GM18526 (cell line): Measurements from ENCODE around the gene UBE3B.

ENCODE experiments used
- POLR2A ChIP-seq: IDR thresholded peaks from 3 replicates; pipeline ENCODE4 v1.6.1; 2011; ENCODE audit not compliant: insufficient read length; ENCODE audit errors: extremely low read depth

The UBE3B gene

GRCh38 chr12:109542876-109543275 lies 65.4 kb downstream of the UBE3B start:
- TF ChIP-seq POLR2A: no peak

DNA sequence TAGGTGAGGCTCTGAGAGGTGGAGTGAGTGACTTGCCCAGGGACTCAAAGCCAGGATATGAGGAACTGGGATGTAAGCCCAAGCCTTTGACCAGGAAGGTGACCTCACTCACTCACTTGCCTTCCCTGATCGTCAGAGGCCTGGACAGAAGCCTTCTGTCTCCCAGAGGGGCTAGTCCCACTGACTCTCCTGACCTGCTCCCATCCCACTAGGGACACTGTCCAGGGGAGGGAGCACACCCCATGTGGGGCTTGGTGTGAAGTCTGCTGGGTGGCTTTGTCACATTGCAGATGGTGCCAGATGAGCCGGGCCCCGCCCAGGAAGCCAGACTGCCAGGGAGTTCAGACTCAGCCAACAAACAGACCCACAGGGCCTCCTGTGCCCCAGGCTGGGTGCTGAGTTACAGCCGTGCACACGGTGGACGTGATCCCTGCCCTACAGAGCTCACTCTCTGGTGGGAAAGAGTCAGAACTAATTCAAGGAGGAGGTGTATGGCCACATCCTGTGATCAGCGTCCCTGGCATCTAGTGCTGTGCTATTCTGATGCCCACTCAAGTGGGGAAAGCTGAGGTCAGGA lies 67.6 kb downstream of the UBE3B start:
- TF ChIP-seq POLR2A: no peak

GRCh38 chr12:109545826-109546225 lies 68.4 kb downstream of the UBE3B start:
- no peak for TF ChIP-seq POLR2A

GRCh38 chr12:109547286-109547685 lies 69.9 kb downstream of the UBE3B start:
- TF ChIP-seq POLR2A: no peak

DNA sequence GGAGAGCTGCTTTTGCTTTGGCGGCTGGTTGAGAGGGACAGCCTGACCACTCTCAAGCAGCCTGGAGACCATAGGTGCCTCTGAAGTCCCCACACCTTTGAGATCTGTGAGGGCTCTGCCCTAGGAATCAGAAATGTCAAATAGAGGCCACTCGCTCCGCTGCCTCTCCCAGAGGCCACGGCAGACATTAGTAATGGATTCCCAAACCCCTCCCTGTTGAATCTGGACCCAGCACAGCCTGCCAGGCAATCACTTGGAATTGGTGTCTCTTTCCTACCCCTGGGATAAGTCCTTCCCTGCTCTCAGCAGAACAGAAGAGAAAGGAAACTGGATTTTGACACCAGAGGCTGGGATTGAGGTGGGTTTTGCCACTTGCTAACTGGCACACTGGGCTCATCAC lies 70.8 kb downstream of the UBE3B start:
- no peak for TF ChIP-seq POLR2A

DNA sequence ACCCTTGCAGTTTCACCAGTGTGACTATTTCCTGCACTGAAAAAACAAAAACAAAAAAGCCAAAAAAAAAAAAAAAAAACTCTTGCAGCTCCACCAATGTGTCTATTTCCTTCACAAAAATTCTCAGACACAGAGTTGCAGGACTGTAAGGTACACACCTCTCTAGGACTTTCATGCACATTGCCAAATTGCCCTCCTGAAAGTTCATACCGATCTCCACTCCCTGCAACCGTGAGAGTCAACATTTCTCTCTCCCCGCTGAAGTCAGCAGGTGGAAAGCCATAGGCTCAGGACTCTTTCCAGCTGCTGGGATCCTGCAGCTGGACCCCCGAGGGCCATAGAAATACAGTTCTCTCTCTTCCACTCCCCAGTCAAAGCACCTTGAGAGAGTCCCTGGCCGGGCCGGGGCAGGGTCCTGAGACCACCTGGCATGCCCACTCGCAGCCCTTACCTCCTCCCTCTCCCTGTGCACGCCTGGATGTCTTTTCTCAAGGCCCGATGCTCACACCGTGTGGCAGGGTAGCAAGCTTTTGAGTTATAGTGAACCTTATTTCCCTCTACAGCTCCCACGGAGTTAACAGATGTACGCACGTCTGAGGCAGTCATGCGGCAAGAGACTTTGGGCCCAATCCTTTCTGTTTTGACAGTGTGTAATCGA lies 72.3 kb downstream of the UBE3B start:
- no peak for TF ChIP-seq POLR2A

DNA sequence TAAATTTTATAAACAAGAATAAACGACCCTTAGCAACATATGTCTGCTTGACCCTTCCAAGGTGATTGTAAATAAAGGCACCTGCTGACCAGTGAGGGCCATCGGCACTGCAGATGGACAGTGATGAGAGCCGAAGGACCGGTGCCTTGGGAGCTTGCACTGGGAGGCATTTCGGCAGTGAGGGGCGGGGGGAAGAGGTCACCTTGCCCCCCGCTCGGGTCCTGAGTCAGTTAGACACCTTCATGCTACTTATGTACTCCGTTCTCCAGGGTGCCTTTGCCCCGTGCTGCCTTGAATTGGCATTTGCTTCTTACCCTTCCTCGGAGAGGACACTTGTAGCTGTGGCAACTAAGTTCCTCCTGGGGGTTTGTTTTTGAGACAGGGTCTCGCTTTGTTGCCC lies 72.8 kb downstream of the UBE3B start:
- TF ChIP-seq POLR2A: no peak

DNA sequence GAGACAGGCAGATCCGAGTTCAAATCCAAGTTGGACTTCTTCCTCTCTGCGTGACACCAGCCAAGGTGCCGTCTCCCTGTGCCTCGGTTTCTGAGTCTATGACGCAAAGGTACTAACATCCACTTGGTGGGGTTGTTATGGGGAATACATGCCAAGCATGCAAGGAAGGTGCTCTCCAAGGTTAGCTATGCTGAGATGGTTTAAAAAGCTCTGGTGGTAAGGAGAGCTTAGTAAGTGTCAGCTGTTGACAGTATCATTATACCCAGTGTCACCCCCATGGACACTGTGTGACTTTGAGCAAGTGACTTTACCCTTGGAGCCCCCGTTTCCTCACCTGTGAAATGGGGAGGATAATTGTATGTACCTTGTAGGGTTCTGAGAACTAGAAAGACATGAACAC lies 73.7 kb downstream of the UBE3B start:
- no peak for TF ChIP-seq POLR2A

DNA sequence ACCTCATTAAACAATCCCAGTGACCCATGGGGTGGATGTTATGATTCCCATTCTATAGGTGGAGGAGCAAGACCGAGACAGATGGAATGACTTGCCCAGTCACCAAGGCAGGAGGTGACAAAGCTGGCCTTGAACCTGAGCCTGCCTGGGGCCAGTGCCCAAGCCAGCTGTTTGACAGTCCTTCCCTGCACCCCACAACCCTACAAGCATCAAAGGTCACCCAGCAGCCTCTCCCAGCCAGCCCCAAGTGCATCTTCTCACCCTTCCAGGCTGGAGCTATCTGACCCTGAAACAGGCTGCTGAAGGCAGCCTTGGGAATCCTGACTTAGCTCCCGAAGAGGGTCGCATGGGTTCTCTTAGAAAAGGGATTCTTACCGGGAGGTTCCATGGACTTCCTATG lies 75.5 kb downstream of the UBE3B start:
- no peak for TF ChIP-seq POLR2A

DNA sequence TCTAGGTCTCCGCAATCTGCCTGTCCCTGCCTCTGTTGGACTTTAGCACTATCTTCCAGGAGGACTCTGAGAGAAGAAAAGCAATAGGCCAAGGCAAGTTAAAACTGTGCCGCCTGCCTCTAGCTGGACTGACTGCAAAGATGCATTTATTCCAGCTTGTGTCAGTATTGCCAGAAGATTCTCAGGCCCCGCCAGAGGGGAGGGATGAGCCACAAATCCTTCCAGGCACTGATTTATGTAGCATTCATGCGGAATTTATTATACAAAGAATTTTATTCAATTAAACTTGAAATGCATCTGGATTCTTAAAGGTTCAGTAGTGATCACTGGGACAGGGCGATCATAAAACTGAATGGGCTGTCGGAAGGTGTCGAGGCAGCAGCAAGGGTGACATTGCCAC lies 76.0 kb downstream of the UBE3B start:
- TF ChIP-seq POLR2A: no peak

DNA sequence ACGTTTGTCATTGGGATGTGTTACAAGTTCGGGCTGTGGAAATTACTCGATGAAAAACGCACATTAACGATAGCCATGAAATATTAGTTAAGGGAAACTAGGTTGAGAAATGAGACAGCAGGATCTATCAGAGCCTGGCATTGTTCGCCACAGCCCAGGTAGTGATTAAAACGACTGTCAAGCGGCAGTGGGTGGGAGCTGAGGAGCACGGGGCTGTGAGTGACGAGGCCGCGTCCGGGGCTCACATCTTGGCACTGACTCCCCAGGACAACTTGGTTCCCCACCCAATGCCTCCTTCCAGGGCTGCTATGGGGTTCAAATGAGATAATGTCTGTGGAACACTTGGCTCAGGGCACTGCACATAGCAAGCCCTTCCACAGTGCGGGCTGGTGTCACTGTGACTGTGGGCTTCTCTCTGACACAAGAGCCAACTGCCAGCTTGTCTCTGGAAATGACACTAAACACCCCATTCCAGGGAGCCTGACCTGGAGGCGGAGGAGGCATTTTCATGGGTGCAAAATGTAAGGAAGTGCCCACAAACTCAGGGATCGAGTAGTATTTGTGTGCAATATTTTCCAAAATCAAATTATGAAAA lies 76.6 kb downstream of the UBE3B start:
- no peak for TF ChIP-seq POLR2A

DNA sequence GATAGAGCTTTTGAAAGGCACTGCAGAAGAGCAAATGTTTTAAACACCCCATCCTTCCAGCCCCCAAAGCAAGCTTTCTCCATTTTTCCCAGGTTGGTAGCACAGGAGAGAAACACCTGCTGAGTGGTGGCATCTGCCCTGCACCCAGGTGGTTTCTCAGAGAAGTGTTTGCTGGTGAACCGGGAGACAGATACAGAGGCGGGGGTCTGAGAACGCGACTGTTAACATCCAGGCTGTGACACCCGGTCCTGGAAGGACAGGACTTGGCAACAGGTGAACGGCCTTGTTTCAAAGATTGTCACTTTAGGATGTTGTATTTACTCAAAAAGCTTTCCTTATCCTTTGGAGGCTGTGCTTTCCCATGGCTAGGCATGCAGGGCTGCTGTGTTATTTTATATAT lies 77.3 kb downstream of the UBE3B start:
- TF ChIP-seq POLR2A: no peak

- no peak for TF ChIP-seq POLR2A
Measured at GRCh38 chr12:109555431-109556315, 78.2 kb downstream of the UBE3B start.

- TF ChIP-seq POLR2A: no peak
Measured at GRCh38 chr12:109557200-109557599, 79.8 kb downstream of the UBE3B start.

DNA sequence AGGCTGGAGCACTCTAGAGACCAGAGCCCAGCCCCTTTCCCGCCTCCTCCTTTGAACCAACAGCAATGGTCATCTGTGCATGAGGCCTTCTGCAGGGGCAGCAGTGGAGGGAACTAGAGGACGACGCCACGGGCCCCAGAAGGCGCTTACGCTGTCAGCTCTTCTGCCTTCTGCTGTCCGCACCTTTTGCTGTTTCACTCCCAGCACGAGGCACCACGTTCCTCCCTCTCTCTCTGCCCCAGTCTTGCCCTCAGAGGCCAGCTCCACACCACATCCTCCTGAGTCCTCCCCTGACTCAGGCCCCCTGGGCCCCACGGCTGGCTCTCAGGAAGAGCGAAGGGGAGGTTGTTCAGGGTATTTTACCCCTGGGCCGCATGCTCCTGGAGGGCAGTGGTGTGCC lies 80.4 kb downstream of the UBE3B start:
- no peak for TF ChIP-seq POLR2A
